Sigmoid colon (tissue), 7 donors: Measurements from ENCODE around the gene RAB7B. TPM values are rescaled to one million over a fixed set of nuclear protein-coding genes. Genes with fewer than 3 reads are reported as not detected.
A peak's percentile ranks its signal among the peaks of the same experiment; 100 is the strongest.

Experiments used
- DNase-seq: peaks from one replicate; pipeline ENCODE4 v3.0.0-alpha.2; 2019
- H3K27ac ChIP-seq, 4 donors: fragments of 200-600 bp; sonication (generic); one replicate each; pipeline ENCODE4 v1.5.1; 2016 to 2019; ENCODE audit warnings: mild to moderate bottlenecking in 1 of 4
- H3K27me3 ChIP-seq, 3 donors: fragments of 200-600 bp; sonication (generic); one replicate each; pipeline ENCODE4 v1.5.1; 2019; ENCODE audit warnings: mild to moderate bottlenecking in 1 of 3
- H3K36me3 ChIP-seq, 4 donors: fragments of 200-600 bp; sonication (generic); one replicate each; pipeline ENCODE4 v1.5.1; 2016 to 2019
- H3K4me1 ChIP-seq, 4 donors: fragments of 200-600 bp; sonication (generic); one replicate each; pipeline ENCODE4 v1.5.1; 2017 to 2019
- H3K4me3 ChIP-seq, 4 donors: fragments of 200-600 bp; sonication (generic); one replicate each; pipeline ENCODE4 v1.5.1; 2017 to 2019; ENCODE audit warnings: mild to moderate bottlenecking in 2 of 4, moderate library complexity in 1 of 4
- H3K9me3 ChIP-seq, 4 donors: fragments of 200-600 bp in 3 of 4; sonication (generic) in 3 of 4; one replicate each; pipeline versions ENCODE4 v1.5.1 to v1.6.1; 2013 to 2019
- CTCF ChIP-seq, 4 experiments: fragments of 450-650 bp in 3 of 4; fragments of 200-600 bp in 1 of 4; IDR thresholded peaks; one replicate each; pipeline ENCODE4 v1.5.1; 2016 to 2019; ENCODE audit warnings: antibody characterized with exemption in 4 of 4, mild to moderate bottlenecking in 3 of 4, moderate library complexity in 2 of 4
- EP300 ChIP-seq, 4 donors: sonication (generic); formaldehyde crosslinking; IDR thresholded peaks; one replicate each; pipeline ENCODE4 v1.6.1; 2017; ENCODE audit warnings: antibody characterized with exemption in 4 of 4
- POLR2A ChIP-seq, 2 donors: fragments of 450-650 bp; IDR thresholded peaks; one replicate each; pipeline ENCODE4 v1.6.1; 2016; ENCODE audit warnings: antibody characterized with exemption in 2 of 2, mild to moderate bottlenecking in 2 of 2, moderate library complexity in 2 of 2
- POLR2AphosphoS5 ChIP-seq, 4 donors: sonication (generic); formaldehyde crosslinking; IDR thresholded peaks; one replicate each; pipeline ENCODE4 v1.6.1; 2017; ENCODE audit warnings: antibody characterized with exemption in 4 of 4
- WGBS, 2 donors: extraction: QIAGEN DNeasy Blood & Tissue Kit; methylation state at CpG; one replicate each; pipeline ENCODE4 v1.1.7; 2013; 5-methylcytosine and 5-hydroxymethylcytosine counted together
- intact Hi-C: fragments of 100-400 bp; cut with DNase I; formaldehyde crosslinking; loops from one replicate; pipeline ENCODE4 v1.15.1; 2023
- polyA plus RNA-seq, 3 donors: library from polyadenylated mRNA; stranded (reverse); fragments of 200-250 nt; gene quantifications; one replicate each; pipeline ENCODE4 v1.2.3, GENCODE V29; 2013
- total RNA-seq, 4 donors: library from RNA; depleted of rRNA; stranded (reverse); fragments of >200 nt; gene quantifications; one replicate each; pipeline ENCODE4 v1.1.0, GENCODE V29; 2016
- donor health status: healthy with polysubstance abuse.
- donor health status: Bipolar disorder and iron deficiency.
- donor health status: healthy.

RAB7B gene
- total and polyA plus RNA-seq, 7 donors: 0.27 to 5.3 (median 1.8) TPM

- H3K36me3 ChIP-seq: no peaks in the 10 kb centered on the region
- H3K4me1 ChIP-seq: peaks cover 0 to 4% (median 0%) of the 10 kb centered on the region in 4 donors
- no peak overlapping the region for H3K4me3 ChIP-seq
- H3K27me3 ChIP-seq: no peaks in the 10 kb centered on the region
- no peak for DNase-seq
- no peak for TF ChIP-seq EP300 (IDR thresholded peaks at IDR 0.05)
- TF ChIP-seq POLR2A (IDR thresholded peaks at IDR 0.05): no peak
- TF ChIP-seq POLR2AphosphoS5 (IDR thresholded peaks at IDR 0.05): no peak
- TF ChIP-seq CTCF (IDR thresholded peaks at IDR 0.05): no peak
- H3K9me3 ChIP-seq: no peaks in the 10 kb centered on the region
- 87 to 89% methylated on average over 3 of the region's 3 CpGs for WGBS, 2 donors
- intact Hi-C loops: no loop called here
- no peak overlapping the region for H3K27ac ChIP-seq
Observed at GRCh38 chr1:205974712-205975111, 28.5 kb downstream of the RAB7B start.

- peaks cover 0 to 4% (median 0%) of the 10 kb centered on the region in 4 donors for H3K4me1 ChIP-seq
- DNase-seq: peak; percentile 26
- WGBS, 2 donors: 95 to 98% methylated on average over 8 of the region's 8 CpGs
Observed at GRCh38 chr1:205973377-205974232, 29.6 kb downstream of the RAB7B start.

GRCh38 chr1:205972491-205973168 is 30.6 kb downstream of the RAB7B start:
- DNase-seq: peak; percentile 37
- no peak overlapping the region for H3K4me3 ChIP-seq
- 78 to 81% methylated on average over 11 of the region's 11 CpGs for WGBS, 2 donors
- no peaks in the 10 kb centered on the region for H3K27me3 ChIP-seq
- H3K36me3 ChIP-seq: no peaks in the 10 kb centered on the region
- TF ChIP-seq EP300 (IDR thresholded peaks at IDR 0.05): no peak
- TF ChIP-seq CTCF (IDR thresholded peaks at IDR 0.05): no peak
- TF ChIP-seq POLR2AphosphoS5 (IDR thresholded peaks at IDR 0.05): no peak
- no peak for TF ChIP-seq POLR2A (IDR thresholded peaks at IDR 0.05)
- no peaks in the 10 kb centered on the region for H3K9me3 ChIP-seq
- H3K4me1 ChIP-seq: peaks cover 0 to 4% (median 0%) of the 10 kb centered on the region in 4 donors
- intact Hi-C loops: no loop called here
- H3K27ac ChIP-seq: no peak overlapping the region

More at GRCh38 chr1:205973377-205974232, 29.6 kb downstream of the RAB7B start:
- Histone ChIP-seq H3K9me3 (no peaks in the 10 kb centered on the region), H3K27ac (no peak overlapping the region), H3K36me3 (no peaks in the 10 kb centered on the region), H3K27me3 (no peaks in the 10 kb centered on the region), H3K4me3 (no peak overlapping the region)
- TF ChIP-seq POLR2A (IDR thresholded peaks at IDR 0.05) (no peak), EP300 (IDR thresholded peaks at IDR 0.05) (no peak), CTCF (IDR thresholded peaks at IDR 0.05) (no peak), POLR2AphosphoS5 (IDR thresholded peaks at IDR 0.05) (no peak)
- intact Hi-C loops: no loop called here

GRCh38 chr1:205972081-205972480 is 31.1 kb downstream of the RAB7B start:
- H3K9me3 ChIP-seq: no peaks in the 10 kb centered on the region
- no peaks in the 10 kb centered on the region for H3K36me3 ChIP-seq
- TF ChIP-seq CTCF (IDR thresholded peaks at IDR 0.05) (no peak), POLR2A (IDR thresholded peaks at IDR 0.05) (no peak)
- H3K4me1 ChIP-seq: peaks cover 0 to 2% (median 0%) of the 10 kb centered on the region in 4 donors
- H3K27me3 ChIP-seq: no peaks in the 10 kb centered on the region
- no peak overlapping the region for H3K27ac ChIP-seq
- WGBS, 2 donors: 76 to 81% methylated on average over 4 of the region's 4 CpGs
- no peak overlapping the region for H3K4me3 ChIP-seq
- no peak for DNase-seq
- intact Hi-C loops: no loop called here
